ENCODE results near the gene MSL1. TPM values are rescaled to one million over a fixed set of nuclear protein-coding genes. Genes with fewer than 3 reads are reported as not detected.
A peak's percentile ranks its signal among the peaks of the same experiment; 100 is the strongest.
"Not testable (repeated sequence)": the region's sequence is repeated elsewhere in the genome, so short reads cannot be mapped to it uniquely, and the experiment has no call there.

The MSL1 gene
- total RNA-seq, 2 donors from 2014 or later: 66.7 to 68.8 TPM

- DNase-seq (ENCODE audit: low spot score): no peak
- intact Hi-C loops (cut with DNase I): loop anchor here in 1 of 2 donors (10.0 kb wide), 1 partner anchor 50 kb away; the partner anchor contains the start of gene THRA
These were observed 6.7 kb upstream of the MSL1 start for GRCh38 chr17:40115101-40115436.

GRCh38 chr17:40122136-40122998, 596 bp downstream of the MSL1 start:
- intact Hi-C loops (cut with DNase I): loop anchor here in 1 of 2 donors (5.0 kb wide), 1 partner anchor 45 kb away; no protein-coding TSS in a partner anchor
- DNase-seq (ENCODE audit: low spot score): peak; percentile 87

- intact Hi-C loops (cut with DNase I): loop anchor here in 1 of 2 donors (5.0 kb wide), 1 partner anchor 44 kb away; no protein-coding TSS in a partner anchor
- peak; percentile 84 for DNase-seq (ENCODE audit: low spot score)
These were observed 1.4 kb downstream of the MSL1 start for GRCh38 chr17:40122999-40123810.

- DNase-seq (ENCODE audit: low spot score): no peak
These were observed 2.0 kb downstream of the MSL1 start for GRCh38 chr17:40123811-40124114.

GRCh38 chr17:40124279-40125141, 2.7 kb downstream of the MSL1 start:
- no peak for DNase-seq (ENCODE audit: low spot score)
- intact Hi-C loops (cut with DNase I): loop anchor here in 1 of 2 donors (5.0 kb wide), 1 partner anchor 43 kb away; no protein-coding TSS in a partner anchor

More at GRCh38 chr17:40123811-40124114, 2.0 kb downstream of the MSL1 start:
- intact Hi-C loops (cut with DNase I): loop anchor here in 1 of 2 donors (5.0 kb wide), 1 partner anchor 44 kb away; no protein-coding TSS in a partner anchor

GRCh38 chr17:40129498-40129897, 7.7 kb downstream of the MSL1 start:
- DNase-seq (ENCODE audit: low spot score): no peak
- intact Hi-C loops (cut with DNase I): no loop called here

GRCh38 chr17:40130352-40131042, 8.7 kb downstream of the MSL1 start:
- intact Hi-C loops (cut with DNase I): loop anchor here in 1 of 2 donors (1.0 kb wide), 1 partner anchor 16 kb away; no protein-coding TSS in a partner anchor

GRCh38 chr17:40134184-40134583, 12.4 kb downstream of the MSL1 start:
- intact Hi-C loops (cut with DNase I): no loop called here
- DNase-seq (ENCODE audit: low spot score): no peak

More at GRCh38 chr17:40130352-40131042, 8.7 kb downstream of the MSL1 start:
- no peak for DNase-seq (ENCODE audit: low spot score)

GRCh38 chr17:40135817-40136216, 14.0 kb downstream of the MSL1 start:
- no peak for DNase-seq (ENCODE audit: low spot score)
- intact Hi-C loops (cut with DNase I): no loop called here

GRCh38 chr17:40139566-40140058, 17.8 kb downstream of the MSL1 start:
- DNase-seq (ENCODE audit: low spot score): no peak
- intact Hi-C loops (cut with DNase I): no loop called here

- DNase-seq (ENCODE audit: low spot score); intact Hi-C loops (cut with DNase I): not testable (repeated sequence)
These were observed 21.4 kb downstream of the MSL1 start for GRCh38 chr17:40143166-40143565.

- no peak for DNase-seq (ENCODE audit: low spot score)
- intact Hi-C loops (cut with DNase I): no loop called here
These were observed 23.7 kb downstream of the MSL1 start for GRCh38 chr17:40145476-40145875.

GRCh38 chr17:40148527-40148926, 26.8 kb downstream of the MSL1 start:
- DNase-seq (ENCODE audit: low spot score): no peak
- intact Hi-C loops (cut with DNase I): no loop called here

GRCh38 chr17:40150276-40150675, 28.5 kb downstream of the MSL1 start:
- no peak for DNase-seq (ENCODE audit: low spot score)
- intact Hi-C loops (cut with DNase I): no loop called here

GRCh38 chr17:40151414-40151963, 29.7 kb downstream of the MSL1 start:
- intact Hi-C loops (cut with DNase I): no loop called here
- no peak for DNase-seq (ENCODE audit: low spot score)

- intact Hi-C loops (cut with DNase I): no loop called here
- no peak for DNase-seq (ENCODE audit: low spot score)
These were observed 31.9 kb downstream of the MSL1 start for GRCh38 chr17:40153603-40154236.

GRCh38 chr17:40157973-40158372, 36.2 kb downstream of the MSL1 start:
- DNase-seq (ENCODE audit: low spot score): no peak
- intact Hi-C loops (cut with DNase I): no loop called here

Measured in posterior vena cava (tissue), 2 donors.